ENCODE measurements around the gene ZNF180.
"Not testable (repeated sequence)": the region's sequence is repeated elsewhere in the genome, so short reads cannot be mapped to it uniquely, and the experiment has no call there.

Gene ZNF180

DNA sequence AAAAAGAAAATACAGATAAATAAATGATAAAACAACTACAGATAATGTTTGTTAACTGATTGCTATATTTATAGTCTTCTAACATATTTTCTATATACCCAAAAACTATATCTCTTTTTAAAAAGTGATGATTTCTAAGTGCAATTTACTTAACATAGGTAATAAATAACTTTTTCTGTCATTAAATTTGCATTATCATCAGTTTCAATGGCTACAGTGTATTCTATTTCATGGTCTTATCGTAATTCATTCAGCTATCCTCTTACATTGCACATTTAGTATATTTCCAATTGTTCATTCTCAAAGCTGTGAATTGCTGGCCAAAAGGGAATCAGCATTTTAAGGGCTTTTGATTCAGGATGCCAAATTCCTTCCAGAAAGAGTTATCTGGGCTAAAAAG, 3.6 kb downstream of the ZNF180 start:
- DNase-seq (ENCODE audit: low read depth): no peak

DNA sequence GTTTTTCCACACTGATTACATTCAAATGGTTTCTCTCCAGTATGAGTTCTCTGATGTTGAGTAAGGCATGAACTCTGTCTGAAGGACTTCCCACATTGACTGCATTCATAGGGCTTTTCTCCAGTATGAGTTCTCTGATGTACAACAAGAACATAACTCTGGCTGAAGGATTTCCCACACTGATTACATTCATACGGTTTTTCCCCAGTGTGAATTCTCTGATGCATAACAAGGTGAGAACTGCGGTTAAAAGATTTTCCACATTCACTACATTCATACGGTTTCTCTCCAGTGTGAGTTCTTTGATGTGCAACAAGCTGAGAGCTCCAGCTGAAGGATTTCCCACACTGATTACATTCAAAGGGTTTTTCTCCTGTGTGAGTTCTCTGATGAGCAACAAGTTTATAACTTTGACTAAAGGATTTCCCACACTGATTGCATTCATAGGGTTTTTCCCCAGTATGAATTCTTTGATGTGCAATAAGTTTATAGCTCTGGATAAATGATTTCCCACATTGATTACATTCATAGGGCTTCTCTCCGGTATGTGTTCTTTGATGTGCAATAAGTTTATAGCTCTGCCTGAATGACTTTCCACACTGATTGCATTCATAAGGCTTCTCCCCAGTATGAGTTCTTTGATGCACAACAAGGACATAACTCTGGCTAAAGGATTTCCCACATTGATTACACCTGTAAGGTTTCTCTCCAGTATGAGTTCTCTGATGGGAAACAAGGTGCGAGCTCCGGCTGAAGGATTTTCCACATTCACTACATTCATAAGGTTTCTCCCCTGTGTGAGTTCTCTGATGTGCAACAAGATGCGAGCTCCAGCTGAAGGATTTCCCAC, 23.5 kb downstream of the ZNF180 start:
- DNase-seq (ENCODE audit: low read depth): no peak

DNA sequence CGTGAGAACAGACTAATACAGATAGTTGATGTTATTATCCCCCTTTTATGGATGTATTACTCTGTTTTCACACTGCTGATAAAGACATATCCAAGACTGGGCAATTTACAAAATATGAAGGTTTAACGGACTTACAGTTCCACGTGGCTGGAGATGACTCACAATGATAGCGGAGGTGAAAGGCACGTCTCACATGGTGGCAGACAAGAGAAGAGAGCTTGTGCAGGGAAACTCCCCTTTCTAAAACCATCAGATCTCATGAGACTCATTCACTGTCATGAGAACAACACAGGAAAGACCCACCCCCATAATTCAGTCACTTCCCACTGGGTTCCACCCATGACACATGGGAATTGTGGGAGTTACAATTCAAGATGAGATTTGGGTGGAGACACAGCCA, 31.6 kb downstream of the ZNF180 start:
- not testable (repeated sequence) for DNase-seq (ENCODE audit: low read depth)

DNA sequence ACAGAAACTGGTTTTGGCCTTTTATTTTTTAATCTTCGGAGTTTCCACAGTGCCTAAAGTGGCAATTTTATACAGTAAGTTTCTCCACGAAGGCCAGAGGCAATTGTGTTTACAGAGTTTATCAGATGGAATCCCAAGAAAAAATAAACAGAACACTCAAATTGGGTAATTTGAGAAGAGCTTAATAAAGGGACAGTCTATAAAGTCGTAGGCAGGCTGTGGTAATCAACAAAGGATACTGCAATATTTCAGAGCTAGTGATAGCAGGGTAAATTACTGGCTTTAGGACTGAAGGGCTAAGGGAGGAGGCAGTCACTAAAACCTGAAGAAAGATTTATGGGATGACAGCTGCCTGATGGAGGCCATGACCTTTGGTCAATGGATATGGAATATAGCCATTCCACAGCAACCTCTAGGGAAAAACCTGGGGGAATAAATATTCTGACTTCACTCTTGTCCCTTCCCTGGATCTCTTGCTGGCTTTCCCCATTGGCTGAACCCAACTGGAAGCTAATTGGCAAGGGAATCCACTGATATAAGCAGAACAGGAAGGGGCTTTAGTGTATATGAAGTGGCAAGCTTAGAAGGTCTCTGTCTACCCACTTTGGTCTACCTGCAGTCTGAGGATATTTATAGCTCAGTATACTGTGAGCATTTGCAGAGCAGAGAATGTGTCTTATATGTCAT, 37.6 kb downstream of the ZNF180 start:
- not testable (repeated sequence) for DNase-seq (ENCODE audit: low read depth)

DNA sequence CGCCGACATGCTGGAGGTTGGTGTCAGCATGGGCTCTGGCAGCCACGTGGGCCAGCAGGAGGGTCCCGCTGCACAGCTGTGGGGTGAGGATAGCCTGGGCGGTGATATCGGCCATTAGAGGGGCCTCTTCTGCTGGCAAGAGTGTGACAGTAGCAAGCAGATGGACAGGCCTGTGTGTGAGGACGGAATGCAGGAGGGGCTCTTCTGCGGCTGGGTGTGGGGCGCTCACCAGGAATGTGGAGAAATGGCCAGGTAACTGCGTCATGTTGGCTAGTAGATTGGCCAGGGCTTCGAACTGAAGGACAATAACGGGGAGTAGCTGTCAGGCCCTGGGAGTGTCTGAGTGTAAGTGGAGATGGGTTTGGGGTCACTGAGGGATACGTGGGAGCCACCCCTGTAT, 44.3 kb downstream of the ZNF180 start:
- DNase-seq (ENCODE audit: low read depth): not testable (repeated sequence)

DNA sequence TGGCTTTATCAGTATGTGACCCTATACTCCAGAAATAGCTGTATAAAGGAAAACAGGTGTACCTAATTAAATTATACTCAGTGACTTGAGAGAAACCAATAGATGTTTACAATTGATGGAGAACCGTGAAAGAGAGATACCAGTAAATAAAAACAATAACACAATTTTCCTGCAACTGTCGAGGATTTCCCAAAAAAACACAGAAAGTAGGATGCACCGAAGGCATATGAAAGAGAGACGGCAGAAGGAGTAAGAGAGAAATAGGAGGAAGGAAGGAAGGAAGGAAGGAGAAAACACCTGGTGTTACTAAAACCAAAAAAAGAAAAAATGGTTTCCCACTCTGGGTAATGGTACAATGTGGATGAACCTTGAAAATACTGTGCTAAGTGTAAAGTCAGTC, 45.2 kb downstream of the ZNF180 start:
- DNase-seq (ENCODE audit: low read depth): no peak

DNA sequence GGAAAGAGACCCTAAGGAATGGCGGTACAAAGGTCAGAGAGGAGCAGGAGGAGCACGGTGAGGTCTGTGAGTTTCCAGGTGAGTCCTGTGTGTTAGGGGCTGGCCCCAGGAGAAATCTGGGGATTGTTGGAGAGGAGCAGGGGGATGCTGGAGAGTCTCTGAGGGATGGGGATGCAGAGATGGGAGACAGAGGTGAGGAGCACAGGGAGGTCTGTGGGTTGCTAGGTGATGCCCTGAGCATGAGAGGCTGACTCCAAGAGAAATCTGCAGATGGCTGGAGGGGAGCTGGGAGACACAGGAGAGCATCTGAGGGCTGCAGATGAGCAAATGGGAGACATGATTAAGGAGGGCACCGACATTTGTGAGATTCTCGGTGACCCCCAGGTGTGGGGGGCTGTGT, 48.0 kb downstream of the ZNF180 start:
- DNase-seq (ENCODE audit: low read depth): no peak

DNA sequence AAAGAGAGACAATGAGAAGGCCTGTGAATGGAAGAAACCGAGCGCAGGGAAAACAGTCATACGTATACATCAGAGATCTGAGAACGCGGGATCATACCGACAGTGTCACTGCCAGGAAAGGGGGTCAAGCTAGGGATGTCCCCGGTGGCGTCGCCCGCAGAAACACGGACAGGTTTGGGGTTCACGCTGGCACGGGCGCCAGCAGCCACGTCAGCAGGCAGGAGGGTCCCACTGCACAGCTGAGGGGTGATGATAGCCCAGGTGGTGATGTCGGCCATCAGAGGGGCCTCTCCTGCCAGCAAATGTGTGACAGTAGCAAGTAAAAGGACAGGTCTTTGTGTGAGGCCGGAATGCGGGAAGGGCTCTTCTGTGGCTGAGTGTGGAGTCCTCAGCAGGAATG, 48.6 kb downstream of the ZNF180 start:
- no peak for DNase-seq (ENCODE audit: low read depth)

DNA sequence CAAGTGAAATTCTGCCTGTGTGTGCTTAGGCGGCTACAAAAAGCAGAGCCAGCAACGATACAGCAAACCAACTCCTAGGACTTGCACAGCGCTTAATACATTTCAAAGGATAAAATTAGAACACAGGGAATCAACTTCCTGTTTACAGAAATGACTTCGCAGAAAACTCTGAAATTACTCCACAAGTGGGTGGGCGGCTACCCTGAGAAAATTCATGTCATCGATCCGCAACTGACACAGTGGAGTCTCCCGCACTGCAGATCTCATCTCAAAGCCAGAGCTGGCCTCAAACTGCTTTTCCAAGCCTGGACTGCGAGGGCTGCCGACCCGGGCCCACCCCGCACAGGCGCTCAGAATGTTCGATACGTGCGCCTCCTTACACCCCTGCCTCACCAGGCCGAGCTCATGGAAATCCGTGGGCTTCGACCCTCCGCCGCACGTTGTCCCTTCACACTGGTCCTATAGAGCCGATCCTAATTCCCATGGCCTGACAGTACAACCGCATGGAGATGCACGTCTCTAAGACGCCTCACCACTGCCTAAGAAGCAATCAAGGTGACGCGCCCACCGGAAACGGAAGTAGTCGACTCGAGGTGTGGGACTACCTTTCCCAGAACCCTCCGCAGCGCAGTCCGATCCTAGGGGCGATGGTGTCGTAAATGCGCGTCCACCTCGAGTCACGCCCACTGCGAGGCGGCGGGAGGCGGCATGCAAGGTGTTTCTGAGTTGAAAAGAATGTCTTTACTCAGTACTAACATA, 52.2 kb downstream of the ZNF180 start, which contains the start of gene ZNF229:
ZNF229 (minus strand) TSS at position 557 of the 759 bp plus-strand sequence. CDS start 5,625 bp downstream, outside the sequence.
- peak; percentile 23 for DNase-seq (ENCODE audit: low read depth)

DNA sequence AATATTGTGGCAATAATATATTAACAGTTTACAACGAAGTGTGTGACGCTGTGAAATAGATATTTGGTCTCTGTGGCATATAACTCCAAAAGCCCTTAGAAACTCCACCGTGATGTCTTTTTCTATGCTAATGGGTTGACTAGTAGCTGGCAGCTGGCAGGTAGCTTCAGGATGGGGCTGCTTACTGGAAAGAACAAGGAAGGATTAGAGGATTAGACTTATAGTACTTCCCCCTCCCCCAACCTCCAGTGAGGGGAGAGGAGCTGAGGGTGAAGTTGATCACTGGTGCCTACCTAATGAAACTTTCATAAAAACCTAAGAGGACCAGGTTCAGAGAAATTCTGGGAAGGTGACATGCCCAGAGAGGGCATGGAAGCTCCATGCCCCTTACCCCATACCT, 61.9 kb downstream of the ZNF180 start:
- DNase-seq (ENCODE audit: low read depth): no peak

DNA sequence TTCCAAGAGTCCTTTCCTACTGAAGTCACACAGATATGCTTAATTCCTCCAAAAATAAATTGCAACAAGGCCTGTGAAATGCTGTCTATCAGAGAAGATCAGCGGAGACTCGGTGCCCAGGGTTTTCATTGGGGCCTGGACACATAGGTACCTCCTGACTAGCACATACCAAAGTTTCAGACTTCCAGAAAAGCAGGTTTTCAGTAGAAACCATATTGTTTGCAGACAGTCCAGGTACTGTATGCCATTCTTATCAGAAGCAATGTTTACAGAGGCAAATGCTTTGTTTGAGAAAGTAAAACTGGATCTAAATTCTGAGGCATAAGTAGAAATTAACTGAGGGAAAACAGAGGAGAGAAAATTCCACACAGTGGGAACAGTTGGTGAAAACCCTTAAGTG, 64.9 kb downstream of the ZNF180 start:
- DNase-seq (ENCODE audit: low read depth): no peak

DNA sequence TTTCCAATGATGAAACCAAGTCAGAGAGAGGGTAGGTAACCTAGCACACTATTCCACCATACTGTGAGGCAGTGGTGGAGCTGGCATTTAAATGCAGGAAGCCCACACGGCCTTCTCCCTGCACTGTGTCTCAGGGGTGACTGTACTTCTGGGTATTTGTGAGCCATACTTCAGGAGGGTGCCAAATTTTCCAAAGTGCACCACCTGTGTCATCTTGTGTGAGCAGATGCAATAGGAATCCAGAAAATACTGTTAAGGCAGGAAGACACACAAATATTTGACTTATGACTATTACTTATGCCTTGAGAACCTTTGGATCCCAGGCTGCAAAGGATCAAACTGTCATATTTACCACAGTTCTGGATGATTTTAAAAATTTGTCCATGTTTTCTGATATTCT, 69.4 kb downstream of the ZNF180 start:
- DNase-seq (ENCODE audit: low read depth): no peak

All from stimulated activated CD8-positive, alpha-beta memory T cell treated with anti-CD3 and anti-CD28 coated beads, Interleukin-12 subunit alpha, Interleukin-12 subunit beta, amount 100 ng/mL, for 4 hours (primary cell).